GM23338 (cell line): ENCODE measurements around the gene IQCE. TPM values are rescaled to one million over a fixed set of nuclear protein-coding genes. Genes with fewer than 3 reads are reported as not detected.

Experiments
- ATAC-seq: fragments of 200-7000 bp; cut with Tn5 transposase; 3 replicates; pipeline ENCODE4 v1.9.1; 2020
- DNase-seq: peaks from one replicate; pipeline ENCODE4 v3.0.0-alpha.2; 2015; ENCODE audit warnings: low spot score
- H2AFZ ChIP-seq: fragments of 200-600 bp; sonication (generic); 2 replicates; pipeline ENCODE4 v1.8.0; 2016; ENCODE audit warnings: antibody characterized with exemption, mild to moderate bottlenecking, moderate library complexity
- H3F3A ChIP-seq: fragments of 200-600 bp; sonication (generic); replicated peaks from 2 replicates; pipeline ENCODE4 v1.8.0; 2017; ENCODE audit warnings: antibody characterized with exemption, mixed run types, low read depth
- H3K27ac ChIP-seq: fragments of 200-600 bp; sonication (generic); 2 replicates; pipeline ENCODE4 v1.6.1; 2016; ENCODE audit warnings: low read depth
- H3K27me3 ChIP-seq: fragments of 200-600 bp; sonication (generic); 2 replicates; pipeline ENCODE4 v1.8.0; 2016; ENCODE audit warnings: mild to moderate bottlenecking, mixed run types, moderate library complexity; ENCODE audit not compliant: insufficient read depth
- H3K36me3 ChIP-seq: fragments of 200-600 bp; sonication (generic); 2 replicates; pipeline ENCODE4 v1.8.0; 2016; ENCODE audit warnings: mild to moderate bottlenecking; ENCODE audit not compliant: insufficient read depth
- H3K4me1 ChIP-seq: fragments of 200-600 bp; sonication (generic); 2 replicates; pipeline ENCODE4 v1.8.0; 2016; ENCODE audit warnings: mild to moderate bottlenecking, moderate library complexity; ENCODE audit not compliant: insufficient read depth
- H3K4me2 ChIP-seq: fragments of 200-600 bp; sonication (generic); 2 replicates; pipeline ENCODE4 v1.7.1; 2017; ENCODE audit warnings: mixed run types
- H3K4me3 ChIP-seq: fragments of 200-600 bp; sonication (generic); 2 replicates; pipeline ENCODE4 v1.6.1; 2016; ENCODE audit warnings: mixed run types
- H3K79me2 ChIP-seq: fragments of 200-600 bp; sonication (generic); replicated peaks from 2 replicates; pipeline ENCODE4 v1.8.0; 2017; ENCODE audit warnings: mild to moderate bottlenecking; ENCODE audit not compliant: insufficient read depth
- H3K9me2 ChIP-seq: fragments of 200-600 bp; sonication (generic); 2 replicates; pipeline ENCODE4 v1.8.0; 2017; ENCODE audit not compliant: insufficient read depth
- H4K20me1 ChIP-seq: fragments of 200-600 bp; sonication (generic); replicated peaks from 2 replicates; pipeline ENCODE4 v1.8.0; 2017; ENCODE audit warnings: mild to moderate bottlenecking; ENCODE audit not compliant: insufficient read depth
- H3K27ac Mint-ChIP-seq: 2 replicates; pipeline ENCODE4 v1.8.0; 2020; ENCODE audit warnings: inconsistent platforms, mild to moderate bottlenecking, moderate library complexity, mixed read lengths
- H3K27me3 Mint-ChIP-seq: 3 replicates; pipeline ENCODE4 v1.8.0; 2022; ENCODE audit warnings: low read depth, mild to moderate bottlenecking, moderate library complexity, mixed read lengths, inconsistent platforms; ENCODE audit not compliant: insufficient read depth, poor library complexity
- H3K36me3 Mint-ChIP-seq: 3 replicates; pipeline ENCODE4 v1.8.0; 2021; ENCODE audit warnings: low read depth, mild to moderate bottlenecking, inconsistent platforms, moderate library complexity, mixed read lengths
- H3K4me1 Mint-ChIP-seq: 3 replicates; pipeline ENCODE4 v1.8.0; 2020; ENCODE audit warnings: mild to moderate bottlenecking, inconsistent platforms, mixed read lengths
- H3K4me3 Mint-ChIP-seq: 3 replicates; pipeline ENCODE4 v1.8.0; 2021; ENCODE audit warnings: moderate library complexity, mild to moderate bottlenecking, inconsistent platforms, mixed read lengths
- H3K9me3 Mint-ChIP-seq: 3 replicates; pipeline ENCODE4 v1.8.0; 2020; ENCODE audit warnings: moderate library complexity, mild to moderate bottlenecking, inconsistent platforms, mixed read lengths
- CREB1 ChIP-seq: fragments of 250-450 bp; sonication (Bioruptor Pico); IDR thresholded peaks from 2 replicates; pipeline ENCODE4 v1.5.0; 2020; ENCODE audit warnings: low read depth, mild to moderate bottlenecking, moderate library complexity
- EZH2 ChIP-seq: fragments of 200-600 bp; sonication (generic); IDR thresholded peaks from one replicate; pipeline ENCODE4 v1.8.0; 2017; ENCODE audit warnings: antibody characterized with exemption, mild to moderate bottlenecking, low read depth; ENCODE audit not compliant: unreplicated experiment
- EZH2phosphoT487 ChIP-seq: fragments of 200-600 bp; sonication (generic); IDR thresholded peaks from one replicate; pipeline ENCODE4 v1.8.1; 2018; ENCODE audit warnings: antibody characterized with exemption; ENCODE audit not compliant: unreplicated experiment
- JUNB ChIP-seq: IDR thresholded peaks from one replicate; pipeline ENCODE4 v1.6.1; 2016; ENCODE audit warnings: antibody characterized with exemption; ENCODE audit not compliant: unreplicated experiment
- NANOG ChIP-seq: IDR thresholded peaks from 2 replicates; pipeline ENCODE4 v1.6.1; 2016; ENCODE audit warnings: antibody characterized with exemption, borderline replicate concordance
- POLR2AphosphoS5 ChIP-seq: IDR thresholded peaks from 2 replicates; pipeline ENCODE4 v1.6.1; 2016; ENCODE audit warnings: antibody characterized with exemption, low read depth
- STAT1 ChIP-seq: IDR thresholded peaks from one replicate; pipeline ENCODE4 v1.6.1; 2016; ENCODE audit warnings: antibody characterized with exemption; ENCODE audit not compliant: unreplicated experiment
- ZNF114 ChIP-seq: fragments of 250-450 bp; sonication (Bioruptor Pico); IDR thresholded peaks from 2 replicates; pipeline ENCODE4 v1.5.0; 2020; ENCODE audit warnings: mild to moderate bottlenecking, moderate library complexity
- ZNF331 ChIP-seq: fragments of 250-450 bp; sonication (Bioruptor Pico); IDR thresholded peaks from 2 replicates; pipeline ENCODE4 v1.5.0; 2020; ENCODE audit warnings: low read depth, mild to moderate bottlenecking, moderate library complexity
- polyA plus RNA-seq: library from polyadenylated mRNA; unstranded; fragments of >200 nt; fragmentation: Nextera tagmentation; extraction: Ambion mirVana; gene quantifications from 2 replicates; pipeline ENCODE4 v1.2.1, GENCODE V29; 2016
- total RNA-seq: library from RNA; depleted of rRNA; stranded (reverse); fragments of >200 nt; shearing (Covaris generic); gene quantifications from 2 replicates; pipeline ENCODE4 v1.2.3, GENCODE V29; 2014
- TF ChIP-seq, protein P1 (sequence below): fragments of 250-450 bp; sonication (Bioruptor Pico); IDR thresholded peaks from 2 replicates; pipeline ENCODE4 v1.5.0; 2020; ENCODE audit warnings: mild to moderate bottlenecking, moderate library complexity
- TF ChIP-seq, protein P2 (sequence below): IDR thresholded peaks from one replicate; pipeline ENCODE4 v1.6.1; 2018; ENCODE audit warnings: antibody characterized with exemption; ENCODE audit not compliant: unreplicated experiment
- TF ChIP-seq, protein P3 (sequence below): IDR thresholded peaks from 2 replicates; pipeline ENCODE4 v1.6.1; 2016; ENCODE audit warnings: antibody characterized with exemption

The IQCE gene
- total and polyA plus RNA-seq, 2 experiments from 2014 or later = 5.0 to 7.7 TPM

DNA sequence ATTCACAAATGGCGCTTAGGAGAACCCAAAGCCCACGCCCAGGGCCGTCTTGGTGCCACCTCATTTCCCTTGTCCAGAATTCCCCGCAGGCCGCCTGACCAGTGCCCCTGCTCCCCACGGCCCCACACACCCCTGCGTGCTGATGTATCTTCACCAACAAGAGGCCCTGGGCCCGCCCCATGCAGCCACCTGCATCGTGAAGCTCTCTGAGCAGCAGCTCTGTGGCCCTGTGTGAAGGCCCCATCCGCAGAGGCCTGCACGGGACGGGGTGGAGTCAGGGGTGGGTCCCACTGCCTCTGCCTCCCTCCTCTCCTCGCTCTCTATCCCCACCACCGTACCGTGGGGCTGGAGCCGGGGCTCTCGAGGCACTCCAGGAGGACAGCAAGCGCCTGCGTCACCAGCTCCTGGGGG is 18.1 kb upstream of the IQCE start:
- Histone ChIP-seq H3K4me1 (no peaks in the 10 kb centered on the region), H3K4me2 (no peak overlapping the region), H3K27ac (no peak overlapping the region), H4K20me1 (0 out of 2 replicates have a peak, but pooled peaks cover 3% of the 10 kb centered on the region), H3K36me3 (no peaks in the 10 kb centered on the region), H3K4me3 (no peak overlapping the region), H3K79me2 (no peaks in the 10 kb centered on the region), H2AFZ (no peak overlapping the region), H3K9me2 (no peaks in the 10 kb centered on the region), H3K27me3 (no peaks in the 10 kb centered on the region), H3F3A (0 out of 2 replicates have a peak, but pooled peaks cover 3% of the 10 kb centered on the region)
- H3K9me3 Mint-ChIP-seq = peaks cover 1% of the 10 kb centered on the region; the same call in 1 of the 3 replicates
- no peak for DNase-seq
- ATAC-seq = no peak
- H3K27me3 Mint-ChIP-seq = peaks cover 2% of the 10 kb centered on the region
- TF ChIP-seq ZNF331 (CRISPR knock-in tag) (no peak), STAT1 (no peak), EZH2phosphoT487 (no peak), POLR2AphosphoS5 (no peak), CREB1 (CRISPR knock-in tag) (no peak), ZNF114 (CRISPR knock-in tag) (no peak), EZH2 (no peak), NANOG (no peak), JUNB (no peak)
- TF ChIP-seq, protein P1, sequence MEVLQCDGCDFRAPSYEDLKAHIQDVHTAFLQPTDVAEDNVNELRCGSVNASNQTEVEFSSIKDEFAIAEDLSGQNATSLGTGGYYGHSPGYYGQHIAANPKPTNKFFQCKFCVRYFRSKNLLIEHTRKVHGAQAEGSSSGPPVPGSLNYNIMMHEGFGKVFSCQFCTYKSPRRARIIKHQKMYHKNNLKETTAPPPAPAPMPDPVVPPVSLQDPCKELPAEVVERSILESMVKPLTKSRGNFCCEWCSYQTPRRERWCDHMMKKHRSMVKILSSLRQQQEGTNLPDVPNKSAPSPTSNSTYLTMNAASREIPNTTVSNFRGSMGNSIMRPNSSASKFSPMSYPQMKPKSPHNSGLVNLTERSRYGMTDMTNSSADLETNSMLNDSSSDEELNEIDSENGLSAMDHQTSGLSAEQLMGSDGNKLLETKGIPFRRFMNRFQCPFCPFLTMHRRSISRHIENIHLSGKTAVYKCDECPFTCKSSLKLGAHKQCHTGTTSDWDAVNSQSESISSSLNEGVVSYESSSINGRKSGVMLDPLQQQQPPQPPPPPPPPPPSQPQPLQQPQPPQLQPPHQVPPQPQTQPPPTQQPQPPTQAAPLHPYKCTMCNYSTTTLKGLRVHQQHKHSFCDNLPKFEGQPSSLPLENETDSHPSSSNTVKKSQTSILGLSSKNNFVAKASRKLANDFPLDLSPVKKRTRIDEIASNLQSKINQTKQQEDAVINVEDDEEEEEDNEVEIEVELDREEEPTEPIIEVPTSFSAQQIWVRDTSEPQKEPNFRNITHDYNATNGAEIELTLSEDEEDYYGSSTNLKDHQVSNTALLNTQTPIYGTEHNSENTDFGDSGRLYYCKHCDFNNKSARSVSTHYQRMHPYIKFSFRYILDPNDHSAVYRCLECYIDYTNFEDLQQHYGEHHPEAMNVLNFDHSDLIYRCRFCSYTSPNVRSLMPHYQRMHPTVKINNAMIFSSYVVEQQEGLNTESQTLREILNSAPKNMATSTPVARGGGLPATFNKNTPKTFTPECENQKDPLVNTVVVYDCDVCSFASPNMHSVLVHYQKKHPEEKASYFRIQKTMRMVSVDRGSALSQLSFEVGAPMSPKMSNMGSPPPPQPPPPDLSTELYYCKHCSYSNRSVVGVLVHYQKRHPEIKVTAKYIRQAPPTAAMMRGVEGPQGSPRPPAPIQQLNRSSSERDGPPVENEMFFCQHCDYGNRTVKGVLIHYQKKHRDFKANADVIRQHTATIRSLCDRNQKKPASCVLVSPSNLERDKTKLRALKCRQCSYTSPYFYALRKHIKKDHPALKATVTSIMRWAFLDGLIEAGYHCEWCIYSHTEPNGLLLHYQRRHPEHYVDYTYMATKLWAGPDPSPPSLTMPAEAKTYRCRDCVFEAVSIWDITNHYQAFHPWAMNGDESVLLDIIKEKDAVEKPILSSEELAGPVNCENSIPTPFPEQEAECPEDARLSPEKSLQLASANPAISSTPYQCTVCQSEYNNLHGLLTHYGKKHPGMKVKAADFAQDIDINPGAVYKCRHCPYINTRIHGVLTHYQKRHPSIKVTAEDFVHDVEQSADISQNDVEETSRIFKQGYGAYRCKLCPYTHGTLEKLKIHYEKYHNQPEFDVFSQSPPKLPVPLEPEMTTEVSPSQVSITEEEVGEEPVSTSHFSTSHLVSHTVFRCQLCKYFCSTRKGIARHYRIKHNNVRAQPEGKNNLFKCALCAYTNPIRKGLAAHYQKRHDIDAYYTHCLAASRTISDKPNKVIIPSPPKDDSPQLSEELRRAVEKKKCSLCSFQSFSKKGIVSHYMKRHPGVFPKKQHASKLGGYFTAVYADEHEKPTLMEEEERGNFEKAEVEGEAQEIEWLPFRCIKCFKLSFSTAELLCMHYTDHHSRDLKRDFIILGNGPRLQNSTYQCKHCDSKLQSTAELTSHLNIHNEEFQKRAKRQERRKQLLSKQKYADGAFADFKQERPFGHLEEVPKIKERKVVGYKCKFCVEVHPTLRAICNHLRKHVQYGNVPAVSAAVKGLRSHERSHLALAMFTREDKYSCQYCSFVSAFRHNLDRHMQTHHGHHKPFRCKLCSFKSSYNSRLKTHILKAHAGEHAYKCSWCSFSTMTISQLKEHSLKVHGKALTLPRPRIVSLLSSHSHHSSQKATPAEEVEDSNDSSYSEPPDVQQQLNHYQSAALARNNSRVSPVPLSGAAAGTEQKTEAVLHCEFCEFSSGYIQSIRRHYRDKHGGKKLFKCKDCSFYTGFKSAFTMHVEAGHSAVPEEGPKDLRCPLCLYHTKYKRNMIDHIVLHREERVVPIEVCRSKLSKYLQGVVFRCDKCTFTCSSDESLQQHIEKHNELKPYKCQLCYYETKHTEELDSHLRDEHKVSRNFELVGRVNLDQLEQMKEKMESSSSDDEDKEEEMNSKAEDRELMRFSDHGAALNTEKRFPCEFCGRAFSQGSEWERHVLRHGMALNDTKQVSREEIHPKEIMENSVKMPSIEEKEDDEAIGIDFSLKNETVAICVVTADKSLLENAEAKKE = no peak
- TF ChIP-seq, protein P2, sequence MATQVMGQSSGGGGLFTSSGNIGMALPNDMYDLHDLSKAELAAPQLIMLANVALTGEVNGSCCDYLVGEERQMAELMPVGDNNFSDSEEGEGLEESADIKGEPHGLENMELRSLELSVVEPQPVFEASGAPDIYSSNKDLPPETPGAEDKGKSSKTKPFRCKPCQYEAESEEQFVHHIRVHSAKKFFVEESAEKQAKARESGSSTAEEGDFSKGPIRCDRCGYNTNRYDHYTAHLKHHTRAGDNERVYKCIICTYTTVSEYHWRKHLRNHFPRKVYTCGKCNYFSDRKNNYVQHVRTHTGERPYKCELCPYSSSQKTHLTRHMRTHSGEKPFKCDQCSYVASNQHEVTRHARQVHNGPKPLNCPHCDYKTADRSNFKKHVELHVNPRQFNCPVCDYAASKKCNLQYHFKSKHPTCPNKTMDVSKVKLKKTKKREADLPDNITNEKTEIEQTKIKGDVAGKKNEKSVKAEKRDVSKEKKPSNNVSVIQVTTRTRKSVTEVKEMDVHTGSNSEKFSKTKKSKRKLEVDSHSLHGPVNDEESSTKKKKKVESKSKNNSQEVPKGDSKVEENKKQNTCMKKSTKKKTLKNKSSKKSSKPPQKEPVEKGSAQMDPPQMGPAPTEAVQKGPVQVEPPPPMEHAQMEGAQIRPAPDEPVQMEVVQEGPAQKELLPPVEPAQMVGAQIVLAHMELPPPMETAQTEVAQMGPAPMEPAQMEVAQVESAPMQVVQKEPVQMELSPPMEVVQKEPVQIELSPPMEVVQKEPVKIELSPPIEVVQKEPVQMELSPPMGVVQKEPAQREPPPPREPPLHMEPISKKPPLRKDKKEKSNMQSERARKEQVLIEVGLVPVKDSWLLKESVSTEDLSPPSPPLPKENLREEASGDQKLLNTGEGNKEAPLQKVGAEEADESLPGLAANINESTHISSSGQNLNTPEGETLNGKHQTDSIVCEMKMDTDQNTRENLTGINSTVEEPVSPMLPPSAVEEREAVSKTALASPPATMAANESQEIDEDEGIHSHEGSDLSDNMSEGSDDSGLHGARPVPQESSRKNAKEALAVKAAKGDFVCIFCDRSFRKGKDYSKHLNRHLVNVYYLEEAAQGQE = no peak
- TF ChIP-seq, protein P3, sequence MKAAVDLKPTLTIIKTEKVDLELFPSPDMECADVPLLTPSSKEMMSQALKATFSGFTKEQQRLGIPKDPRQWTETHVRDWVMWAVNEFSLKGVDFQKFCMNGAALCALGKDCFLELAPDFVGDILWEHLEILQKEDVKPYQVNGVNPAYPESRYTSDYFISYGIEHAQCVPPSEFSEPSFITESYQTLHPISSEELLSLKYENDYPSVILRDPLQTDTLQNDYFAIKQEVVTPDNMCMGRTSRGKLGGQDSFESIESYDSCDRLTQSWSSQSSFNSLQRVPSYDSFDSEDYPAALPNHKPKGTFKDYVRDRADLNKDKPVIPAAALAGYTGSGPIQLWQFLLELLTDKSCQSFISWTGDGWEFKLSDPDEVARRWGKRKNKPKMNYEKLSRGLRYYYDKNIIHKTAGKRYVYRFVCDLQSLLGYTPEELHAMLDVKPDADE = no peak
- H3K36me3 Mint-ChIP-seq = peaks cover 25% of the 10 kb centered on the region; the same call in 2 of the 3 replicates
- no peak overlapping the region for H3K27ac Mint-ChIP-seq
- H3K4me1 Mint-ChIP-seq = no peaks in the 10 kb centered on the region
- no peak overlapping the region for H3K4me3 Mint-ChIP-seq
